Loucy (cell line): ENCODE measurements around the gene UTS2.

Experiments used
- H2AFZ ChIP-seq: fragments of 200-600 bp; sonication (generic); 2 replicates; pipeline ENCODE4 v1.6.0; 2016; ENCODE audit warnings: antibody characterized with exemption, mild to moderate bottlenecking, low read length, moderate library complexity
- H3F3A ChIP-seq: fragments of 200-600 bp; 2 replicates; pipeline ENCODE4 v1.6.0; 2016; ENCODE audit warnings: antibody characterized with exemption, low read depth, mild to moderate bottlenecking
- H3K27me3 ChIP-seq: fragments of 200-600 bp; sonication (generic); 2 replicates; pipeline ENCODE4 v1.6.1; 2014; ENCODE audit warnings: low read length, mild to moderate bottlenecking; ENCODE audit not compliant: insufficient read depth, poor library complexity, severe bottlenecking
- H3K36me3 ChIP-seq: fragments of 200-600 bp; sonication (generic); 2 replicates; pipeline ENCODE4 v1.6.1; 2016; ENCODE audit warnings: low read length; ENCODE audit not compliant: insufficient read depth
- H3K4me1 ChIP-seq: fragments of 200-600 bp; sonication (generic); 2 replicates; pipeline ENCODE4 v1.5.1; 2014; ENCODE audit warnings: low read length, mild to moderate bottlenecking; ENCODE audit not compliant: insufficient read depth, poor library complexity, severe bottlenecking
- H3K4me2 ChIP-seq: fragments of 200-600 bp; sonication (generic); 2 replicates; pipeline ENCODE4 v1.6.0; 2014; ENCODE audit warnings: antibody characterized with exemption, low read length, low read depth, mild to moderate bottlenecking; ENCODE audit not compliant: poor library complexity, severe bottlenecking
- H3K4me3 ChIP-seq: fragments of 200-600 bp; sonication (generic); 2 replicates; pipeline ENCODE4 v1.5.1; 2014; ENCODE audit warnings: low read length, mild to moderate bottlenecking, mixed read lengths; ENCODE audit not compliant: poor library complexity, severe bottlenecking
- H3K79me2 ChIP-seq: fragments of 200-600 bp; sonication (generic); 2 replicates; pipeline ENCODE4 v1.6.1; 2014; ENCODE audit warnings: low read length; ENCODE audit not compliant: insufficient read depth
- H3K9ac ChIP-seq: fragments of 200-600 bp; sonication (generic); 2 replicates; pipeline ENCODE4 v1.6.0; 2014; ENCODE audit warnings: mild to moderate bottlenecking, low read depth, low read length, moderate library complexity; ENCODE audit not compliant: poor library complexity, severe bottlenecking
- H3K9me2 ChIP-seq: fragments of 200-600 bp; sonication (generic); replicated peaks from 2 replicates; pipeline ENCODE4 v1.6.1; 2016; ENCODE audit warnings: low read depth, low read length, mixed read lengths
- H3K9me3 ChIP-seq: fragments of 200-600 bp; sonication (generic); 2 replicates; pipeline ENCODE4 v1.6.1; 2014; ENCODE audit warnings: mild to moderate bottlenecking, antibody characterized with exemption, low read length, low read depth; ENCODE audit not compliant: insufficient read depth
- H4K20me1 ChIP-seq: fragments of 200-600 bp; sonication (generic); 2 replicates; pipeline ENCODE4 v1.6.0; 2014; ENCODE audit warnings: antibody characterized with exemption, low read length, mild to moderate bottlenecking; ENCODE audit not compliant: insufficient read depth, poor library complexity, severe bottlenecking
- EZH2phosphoT487 ChIP-seq: fragments of 200-600 bp; IDR thresholded peaks from 2 replicates; pipeline ENCODE4 v1.6.1; 2018; ENCODE audit warnings: antibody characterized with exemption, mild to moderate bottlenecking, moderate library complexity, borderline replicate concordance
- TF ChIP-seq, protein P1 (sequence below): fragments of 200-600 bp; sonication (generic); conservative IDR thresholded peaks from 2 replicates; pipeline ENCODE4 v1.5.1; 2014; ENCODE audit warnings: mild to moderate bottlenecking, antibody characterized with exemption, low read length

The UTS2 gene

DNA sequence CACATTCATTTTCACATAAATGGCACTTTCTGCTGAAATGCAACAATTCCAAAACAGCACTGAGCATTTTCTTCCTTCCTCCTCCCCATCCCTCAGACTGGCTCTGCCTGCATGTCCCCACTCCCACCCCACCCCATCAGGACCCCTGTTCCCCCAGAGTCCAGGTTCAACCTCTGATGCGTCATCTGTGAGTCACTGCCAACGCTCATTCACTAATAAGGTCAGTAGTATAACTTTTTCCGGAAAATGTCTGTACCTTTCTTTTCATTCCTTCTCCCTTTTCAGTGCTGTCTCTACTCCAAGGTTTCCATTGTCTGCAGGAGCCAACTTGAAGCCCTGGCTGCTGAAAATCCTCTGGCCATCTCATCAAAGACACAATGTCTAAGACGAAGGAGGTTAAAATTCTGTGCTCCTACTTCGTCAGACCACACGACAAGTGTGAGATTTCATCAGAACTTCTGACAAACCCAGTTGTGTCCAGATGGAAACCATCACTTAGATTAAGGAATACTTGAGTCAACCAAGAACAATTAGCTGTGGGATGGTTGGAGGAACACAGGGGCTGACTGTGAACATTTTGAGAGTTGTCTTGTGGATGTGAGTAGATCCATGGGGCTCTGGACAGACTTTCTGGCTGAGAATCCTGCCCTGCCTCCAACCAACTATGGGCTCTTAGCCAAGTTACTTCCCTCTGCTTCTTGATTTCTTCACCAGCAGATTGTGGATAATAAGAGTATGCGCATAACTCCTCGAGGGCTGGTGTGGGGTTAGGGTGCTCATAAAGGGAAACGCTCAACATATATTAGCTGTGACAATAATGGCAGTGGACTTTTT lies 35.6 kb upstream of the UTS2 start:
- H3K27me3 ChIP-seq: no peaks in the 10 kb centered on the region
- no peaks in the 10 kb centered on the region for H3K9me3 ChIP-seq
- no peaks in the 10 kb centered on the region for H3K36me3 ChIP-seq
- no peak overlapping the region for H3K9ac ChIP-seq
- H3F3A ChIP-seq: no peaks in the 10 kb centered on the region; the same call in 1 of the 2 replicates
- no peaks in the 10 kb centered on the region for H3K79me2 ChIP-seq
- no peaks in the 10 kb centered on the region for H4K20me1 ChIP-seq
- no peaks in the 10 kb centered on the region for H3K9me2 ChIP-seq
- H3K4me2 ChIP-seq: no peak overlapping the region
- H3K4me1 ChIP-seq: peaks cover 4% of the 10 kb centered on the region
- no peak overlapping the region for H3K4me3 ChIP-seq
- no peak for TF ChIP-seq EZH2phosphoT487
- TF ChIP-seq, protein P1, sequence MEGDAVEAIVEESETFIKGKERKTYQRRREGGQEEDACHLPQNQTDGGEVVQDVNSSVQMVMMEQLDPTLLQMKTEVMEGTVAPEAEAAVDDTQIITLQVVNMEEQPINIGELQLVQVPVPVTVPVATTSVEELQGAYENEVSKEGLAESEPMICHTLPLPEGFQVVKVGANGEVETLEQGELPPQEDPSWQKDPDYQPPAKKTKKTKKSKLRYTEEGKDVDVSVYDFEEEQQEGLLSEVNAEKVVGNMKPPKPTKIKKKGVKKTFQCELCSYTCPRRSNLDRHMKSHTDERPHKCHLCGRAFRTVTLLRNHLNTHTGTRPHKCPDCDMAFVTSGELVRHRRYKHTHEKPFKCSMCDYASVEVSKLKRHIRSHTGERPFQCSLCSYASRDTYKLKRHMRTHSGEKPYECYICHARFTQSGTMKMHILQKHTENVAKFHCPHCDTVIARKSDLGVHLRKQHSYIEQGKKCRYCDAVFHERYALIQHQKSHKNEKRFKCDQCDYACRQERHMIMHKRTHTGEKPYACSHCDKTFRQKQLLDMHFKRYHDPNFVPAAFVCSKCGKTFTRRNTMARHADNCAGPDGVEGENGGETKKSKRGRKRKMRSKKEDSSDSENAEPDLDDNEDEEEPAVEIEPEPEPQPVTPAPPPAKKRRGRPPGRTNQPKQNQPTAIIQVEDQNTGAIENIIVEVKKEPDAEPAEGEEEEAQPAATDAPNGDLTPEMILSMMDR: no peak
- H2AFZ ChIP-seq: no peak overlapping the region

DNA sequence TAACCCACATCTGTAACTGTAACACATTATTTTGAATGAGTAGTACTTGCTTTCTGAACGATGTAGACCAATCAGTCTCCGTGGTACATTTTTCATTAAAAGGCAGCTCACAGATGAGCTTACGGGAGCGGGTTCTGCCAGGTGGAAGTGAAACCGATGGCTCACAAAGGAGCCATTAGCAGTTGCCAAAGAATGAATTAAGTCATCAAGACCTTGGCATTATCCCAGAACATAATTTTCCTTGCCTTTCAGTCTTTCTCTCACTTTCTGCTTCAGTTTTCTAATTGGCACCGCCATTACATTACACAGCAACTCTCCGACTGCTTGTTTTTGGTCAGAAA lies 33.5 kb upstream of the UTS2 start:
- no peaks in the 10 kb centered on the region for H3K4me1 ChIP-seq
- no peak overlapping the region for H3K9ac ChIP-seq
- no peaks in the 10 kb centered on the region for H4K20me1 ChIP-seq
- H3K79me2 ChIP-seq: no peaks in the 10 kb centered on the region
- no peaks in the 10 kb centered on the region for H3K27me3 ChIP-seq
- no peak overlapping the region for H3K4me3 ChIP-seq
- no peak for TF ChIP-seq EZH2phosphoT487
- TF ChIP-seq, protein P1: no peak
- H3K4me2 ChIP-seq: no peak overlapping the region
- no peak overlapping the region for H2AFZ ChIP-seq
- H3F3A ChIP-seq: no peaks in the 10 kb centered on the region
- no peaks in the 10 kb centered on the region for H3K9me3 ChIP-seq
- H3K36me3 ChIP-seq: no peaks in the 10 kb centered on the region
- H3K9me2 ChIP-seq: no peaks in the 10 kb centered on the region

DNA sequence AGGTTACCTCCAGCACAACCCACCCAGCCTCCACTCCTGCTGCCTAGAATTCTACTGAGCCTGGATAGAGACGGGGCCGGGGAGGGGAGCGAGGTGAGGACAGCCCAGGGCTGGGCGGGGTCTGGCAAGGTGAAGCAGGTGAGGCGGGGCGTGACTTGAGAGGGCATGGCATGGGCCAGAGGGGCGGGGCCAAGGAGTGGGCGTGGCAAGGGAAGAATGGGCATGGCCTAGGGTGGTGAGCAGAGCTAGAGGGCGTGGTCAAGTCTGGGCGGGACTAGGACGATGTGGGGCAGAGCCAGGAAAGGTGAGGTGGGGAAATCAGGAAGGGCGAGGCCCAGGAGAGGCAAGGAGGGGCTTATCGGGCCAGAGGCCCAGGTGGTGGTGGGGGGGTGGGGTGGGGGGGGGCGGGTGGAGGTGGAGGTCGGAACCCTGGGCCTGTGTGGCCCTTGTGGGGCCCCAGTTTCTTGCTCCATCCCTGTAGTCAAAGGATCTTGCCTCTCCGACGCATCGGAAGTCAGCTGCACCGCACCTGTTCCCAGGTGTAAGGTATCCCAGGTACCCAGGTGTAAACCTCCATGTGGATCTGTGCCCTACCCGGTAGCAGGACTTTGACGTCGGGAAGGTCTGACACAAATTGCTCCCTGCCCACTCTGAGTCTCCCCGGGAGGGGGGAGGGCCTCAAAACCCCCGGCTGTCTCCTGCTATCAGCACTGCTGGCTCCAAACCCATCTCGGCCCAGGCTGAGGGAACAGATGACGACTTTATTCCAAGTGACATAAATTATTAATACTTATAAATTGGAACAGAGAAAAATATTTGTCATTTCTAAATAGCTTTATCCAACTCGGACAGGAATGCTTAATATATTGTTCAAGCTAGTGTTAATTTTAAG lies 32.9 kb upstream of the UTS2 start:
- Histone ChIP-seq H4K20me1 (no peaks in the 10 kb centered on the region), H3K4me3 (no peak overlapping the region), H3K9ac (no peak overlapping the region), H3K79me2 (no peaks in the 10 kb centered on the region), H2AFZ (no peak overlapping the region), H3K4me2 (no peak overlapping the region), H3K9me2 (no peaks in the 10 kb centered on the region), H3K9me3 (no peaks in the 10 kb centered on the region), H3K27me3 (no peaks in the 10 kb centered on the region), H3K36me3 (no peaks in the 10 kb centered on the region), H3F3A (no peaks in the 10 kb centered on the region), H3K4me1 (no peaks in the 10 kb centered on the region)
- TF ChIP-seq EZH2phosphoT487: no peak
- TF ChIP-seq, protein P1: no peak
